Esophagus mucosa (tissue), 1 donor: Measurements from ENCODE around the gene ATP6V1D. TPM values are rescaled to one million over a fixed set of nuclear protein-coding genes. Genes with fewer than 3 reads are reported as not detected.
A peak's percentile ranks its signal among the peaks of the same experiment; 100 is the strongest.
"Not testable (repeated sequence)": the region's sequence is repeated elsewhere in the genome, so short reads cannot be mapped to it uniquely, and the experiment has no call there.

Experiments
- ATAC-seq: fragments of 200-7000 bp; cut with Tn5 transposase; one replicate; pipeline ENCODE4 v1.9.1; 2020
- total RNA-seq: library from RNA; stranded (reverse); gene quantifications from one replicate; pipeline ENCODE4 v1.2.4, GENCODE V29; 2023
- donor health status: DM: yes; HTN: yes; CAD: no.

ATP6V1D gene
- total RNA-seq, 1 donor from 2014 or later: 70.0 TPM

- no peak for ATAC-seq
These were observed 5.9 kb upstream of the ATP6V1D start for GRCh38 chr14:67365476-67365875.

DNA sequence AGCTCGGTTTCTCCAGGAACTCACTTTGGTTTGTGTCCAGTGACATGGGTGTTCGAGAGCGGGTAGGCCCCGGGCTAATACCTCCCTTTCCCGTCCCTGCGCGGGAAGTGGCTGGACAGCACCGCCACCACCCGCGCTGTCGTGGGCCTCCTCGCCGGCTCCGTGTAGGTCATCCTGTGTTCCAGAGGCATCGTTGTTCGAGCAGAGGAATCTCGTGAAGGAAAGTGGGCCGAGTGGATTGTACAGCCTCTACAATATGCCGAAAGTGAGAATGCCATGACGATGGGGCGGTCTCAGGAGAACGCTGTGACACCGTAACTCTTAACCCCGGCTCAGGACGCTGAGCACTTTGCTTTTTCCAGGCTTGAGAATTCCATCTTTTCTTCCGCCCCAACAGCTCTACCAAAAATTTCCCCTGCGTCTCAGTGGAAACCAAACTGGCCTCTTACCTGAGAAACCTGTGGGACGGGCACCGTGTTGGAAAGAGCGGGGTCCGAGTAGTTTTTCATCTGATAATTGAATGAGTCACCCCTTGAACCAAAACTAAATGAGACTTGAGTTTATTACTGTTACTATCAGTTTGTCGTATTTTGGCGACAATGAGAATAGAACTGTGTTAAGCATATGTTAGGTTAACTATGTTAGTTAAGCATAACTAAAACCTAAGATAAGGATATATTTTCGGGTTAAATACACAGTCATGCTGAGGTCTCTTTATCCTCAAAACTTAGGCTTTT lies 1.0 kb upstream of the ATP6V1D start:
- peak; percentile 38 for ATAC-seq

DNA sequence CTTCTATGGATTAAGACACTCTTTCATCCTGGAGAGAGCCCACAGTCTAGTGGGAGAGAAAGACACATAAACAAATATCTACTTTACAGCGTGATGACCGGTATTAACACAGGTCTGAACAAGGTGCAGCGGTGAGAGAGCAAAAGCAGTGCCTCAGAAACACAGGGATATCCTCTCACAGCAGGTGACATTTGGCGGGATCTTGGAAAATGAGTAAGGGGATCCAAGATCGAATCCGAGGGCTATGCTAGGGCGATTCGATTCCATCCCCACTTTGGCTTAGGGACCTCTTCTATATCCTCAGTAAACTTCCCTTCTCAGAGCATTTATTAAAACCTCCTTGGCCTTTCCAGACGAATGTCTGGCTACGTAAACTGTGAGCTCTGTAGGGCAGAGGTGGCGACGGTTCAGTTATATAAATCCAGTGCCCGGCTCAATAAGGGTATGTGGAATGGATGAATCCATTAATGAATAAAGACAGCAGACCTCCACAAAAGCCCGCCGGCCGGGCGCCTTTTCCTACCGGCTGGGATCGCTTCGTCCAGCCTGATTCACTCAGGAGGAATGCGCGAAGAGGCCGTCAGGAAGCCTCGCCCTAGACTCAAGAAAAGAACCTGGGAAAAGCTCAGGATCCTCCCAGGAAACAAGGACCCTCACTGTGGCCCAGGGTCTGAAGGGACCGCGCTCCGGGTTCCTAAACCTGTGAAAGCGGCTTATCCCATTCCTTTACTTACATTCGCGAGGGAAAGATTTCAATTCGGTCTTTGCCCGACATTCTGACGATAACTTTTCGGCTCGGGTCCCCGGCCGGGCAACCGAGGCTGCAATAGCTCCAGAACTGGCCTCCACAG lies 455 bp downstream of the ATP6V1D start:
- peak; percentile 12 for ATAC-seq

DNA sequence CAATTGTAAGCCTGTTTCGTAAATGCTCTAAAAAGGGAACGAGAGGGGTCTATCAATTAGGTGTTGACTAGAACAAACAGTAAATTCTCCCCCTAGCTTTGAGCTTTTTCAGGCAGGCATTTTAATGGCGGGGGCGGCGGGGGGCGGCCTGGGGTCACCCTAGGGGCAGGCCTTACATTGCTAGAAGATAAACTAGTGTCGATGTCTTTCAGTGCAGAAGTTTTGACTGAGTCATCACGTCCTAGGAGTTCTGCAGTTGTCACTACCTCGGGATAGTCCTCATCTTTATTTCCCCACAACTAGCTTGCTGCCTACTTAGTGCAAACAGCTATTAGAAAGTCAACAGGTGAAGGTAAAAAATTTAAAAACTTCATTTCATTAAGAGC lies 1.6 kb downstream of the ATP6V1D start:
- no peak for ATAC-seq

DNA sequence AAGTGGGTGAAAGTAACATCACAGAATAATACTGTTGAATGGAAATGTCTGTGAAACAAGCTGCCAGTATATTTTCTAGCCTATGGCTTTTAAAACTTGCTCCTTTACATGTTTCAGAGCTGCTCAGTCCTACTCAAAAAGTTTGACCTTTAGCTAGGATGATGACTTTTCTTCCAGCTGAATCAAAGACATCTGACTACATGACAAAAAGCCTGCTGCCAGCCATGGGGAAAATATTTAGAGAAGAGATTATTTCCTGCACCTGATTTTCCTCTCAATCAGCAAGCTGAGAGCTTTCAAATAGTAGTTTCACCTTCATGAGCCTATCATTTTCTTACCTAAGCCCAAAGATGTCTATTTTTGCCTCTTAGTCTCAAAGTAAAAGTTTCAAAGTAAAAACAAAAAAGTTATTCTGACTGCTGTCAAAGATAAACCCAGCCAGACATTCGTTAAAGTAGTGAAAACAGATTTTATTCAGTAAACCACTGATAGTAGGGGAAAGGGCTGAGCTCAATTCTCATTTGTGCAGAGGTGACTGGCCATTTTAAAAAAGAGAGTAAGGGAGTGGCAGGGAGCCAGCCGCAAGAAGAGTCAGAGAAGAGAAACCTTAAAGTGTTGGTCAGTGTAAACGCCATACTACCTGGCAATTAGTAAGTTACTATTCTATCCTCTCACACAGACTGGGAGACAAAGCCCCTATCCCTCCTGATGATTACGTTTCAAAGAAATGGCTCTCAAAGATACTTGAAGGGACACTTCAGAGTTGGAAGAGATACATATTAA lies 2.2 kb downstream of the ATP6V1D start:
- no peak for ATAC-seq

GRCh38 chr14:67352055-67352454 lies 7.5 kb downstream of the ATP6V1D start:
- no peak for ATAC-seq

DNA sequence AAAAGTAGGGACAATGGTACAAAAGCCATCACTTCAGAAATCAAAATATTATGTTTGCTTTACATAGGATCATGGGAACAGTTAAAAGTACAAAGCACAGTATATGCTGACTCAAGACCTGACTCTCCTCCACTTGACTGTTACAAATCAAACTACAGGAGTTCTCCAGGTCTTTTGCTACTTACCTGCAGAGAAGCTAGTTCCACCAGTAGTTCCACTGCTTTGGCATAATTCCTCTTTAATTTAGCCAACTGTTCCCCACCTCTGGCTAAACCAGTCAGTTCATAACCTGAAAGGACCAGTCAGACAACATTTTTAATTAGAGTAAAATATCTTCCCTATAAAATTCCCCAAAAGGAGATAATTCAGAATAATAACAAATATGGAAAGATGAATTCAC lies 14.0 kb downstream of the ATP6V1D start:
- ATAC-seq: peak; percentile 90

DNA sequence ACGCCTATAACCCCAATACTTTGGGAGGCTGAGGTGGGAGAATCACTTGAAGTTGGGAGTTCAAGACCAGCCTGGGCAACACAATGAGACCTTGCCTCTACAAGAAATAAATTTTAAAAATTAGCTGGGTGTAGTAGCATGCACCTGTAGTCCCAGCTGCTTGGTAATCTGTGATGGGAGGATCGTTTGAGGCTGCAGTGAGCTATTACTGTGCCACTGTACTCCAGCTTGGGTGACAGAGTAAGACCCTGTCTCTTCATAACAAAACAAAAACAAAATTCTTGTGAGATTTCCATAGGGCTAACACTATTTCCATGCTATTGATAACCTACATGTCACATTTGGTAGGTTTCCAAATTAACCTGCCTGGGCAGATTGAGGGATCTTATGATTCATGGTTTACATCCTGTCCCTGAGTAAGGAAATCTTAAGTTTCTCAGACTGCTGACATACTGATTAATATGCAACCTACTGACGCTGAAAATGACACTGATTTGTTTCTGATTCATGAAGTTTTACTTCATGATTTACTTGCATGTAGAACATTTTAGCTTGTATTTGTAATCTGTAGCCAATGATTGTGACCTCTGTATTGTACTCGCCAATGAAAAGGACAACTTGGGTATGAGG lies 15.9 kb downstream of the ATP6V1D start:
- ATAC-seq: peak; percentile 88

GRCh38 chr14:67341231-67341630 lies 18.4 kb downstream of the ATP6V1D start:
- ATAC-seq: not testable (repeated sequence)

DNA sequence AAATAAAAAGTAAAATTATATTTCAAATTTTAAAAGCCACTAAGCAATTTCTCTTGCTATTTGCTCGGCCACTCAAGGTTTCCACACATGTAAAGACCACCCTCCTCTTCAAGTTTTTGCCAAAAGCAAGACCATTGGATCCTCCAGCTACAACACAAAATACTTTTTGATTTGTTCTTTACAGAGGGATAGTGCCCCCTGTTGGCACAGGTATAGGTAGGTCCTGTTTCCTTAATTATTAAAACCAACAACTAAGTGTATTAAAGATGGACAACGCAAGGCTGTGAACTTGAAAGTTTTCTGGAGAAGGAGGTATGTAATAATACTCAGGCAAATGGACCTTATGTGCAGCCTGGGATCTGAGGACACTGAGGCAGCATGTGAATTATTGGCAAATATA lies 23.8 kb downstream of the ATP6V1D start:
- peak; percentile 29 for ATAC-seq

- ATAC-seq: no peak
These were observed 27.1 kb downstream of the ATP6V1D start for GRCh38 chr14:67332468-67332867.

GRCh38 chr14:67331368-67332125 lies 28.1 kb downstream of the ATP6V1D start:
- ATAC-seq: no peak

- not testable (repeated sequence) for ATAC-seq
These were observed 29.9 kb downstream of the ATP6V1D start for GRCh38 chr14:67329666-67330065.

- no peak for ATAC-seq
These were observed 40.5 kb downstream of the ATP6V1D start for GRCh38 chr14:67319142-67319541.

GRCh38 chr14:67317822-67318221 lies 41.8 kb downstream of the ATP6V1D start:
- ATAC-seq: no peak

DNA sequence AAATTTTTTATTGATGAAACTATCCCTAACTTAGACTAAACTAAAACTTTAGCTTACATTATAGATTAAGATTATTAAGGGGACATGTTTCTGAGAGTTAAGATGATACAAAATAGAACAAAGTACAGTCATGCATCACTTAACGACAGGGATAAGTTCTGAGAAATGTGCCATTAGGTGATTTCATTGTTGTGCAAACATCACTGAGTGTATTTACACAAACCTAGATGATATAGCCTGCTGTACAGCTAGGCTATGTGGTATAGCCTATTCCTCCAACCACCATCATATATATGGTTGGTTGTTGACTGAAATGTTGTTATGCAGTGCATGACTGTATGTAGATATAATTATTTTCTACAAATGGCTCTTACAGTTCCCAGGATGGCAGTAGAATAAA lies 46.5 kb downstream of the ATP6V1D start:
- ATAC-seq: no peak

- no peak for ATAC-seq
These were observed 47.7 kb downstream of the ATP6V1D start for GRCh38 chr14:67311868-67312267.
